HEK293 (cell line): ENCODE results near the gene KCTD1.

ENCODE experiments used
- CTCF ChIA-PET: fragments of 350-600 bp; formaldehyde crosslinking; extraction: SDS; loops from one replicate; lab custom pipeline; 2021; ENCODE audit warnings: antibody characterized with exemption; lab: Yijun Ruan, JAX
- POLR2A ChIA-PET: fragments of 300-600 bp; formaldehyde crosslinking; extraction: SDS; loops from one replicate; lab custom pipeline; 2020; ENCODE audit warnings: antibody characterized with exemption, inconsistent platforms; lab: Yijun Ruan, JAX
- H3K27ac ChIP-seq: fragments of 200-500 bp; sonication (Bioruptor generic); 2 replicates; pipeline ENCODE4 v1.5.1; 2014; ENCODE audit warnings: low read depth, low read length, control low read depth, inconsistent platforms; ENCODE audit errors: extremely low read depth
- H3K36me3 ChIP-seq, 2 experiments: fragments of 200-500 bp in 1 of 2; sonication (Bioruptor generic) in 1 of 2; 1 replicate in 1 of 2; 2 replicates in 1 of 2; pipeline ENCODE4 v1.5.1; 2014 to 2017; ENCODE audit warnings: inconsistent platforms in 2 of 2, low read length in 2 of 2; ENCODE audit not compliant: control insufficient read depth in 2 of 2, insufficient read depth in 1 of 2
- H3K4me1 ChIP-seq: fragments of 200-500 bp; sonication (Bioruptor generic); 2 replicates; pipeline ENCODE4 v1.5.1; 2014; ENCODE audit warnings: mild to moderate bottlenecking, low read length, inconsistent platforms; ENCODE audit not compliant: control insufficient read depth, insufficient read depth
- H3K4me3 ChIP-seq: 2 replicates; pipeline ENCODE4 v1.5.1; 2011; ENCODE audit warnings: low read depth, mild to moderate bottlenecking, control low read depth, low read length, moderate library complexity
- H3K9me3 ChIP-seq: fragments of 200-500 bp; sonication (Bioruptor generic); 2 replicates; pipeline ENCODE4 v1.5.1; 2014; ENCODE audit warnings: low read depth, low read length, inconsistent platforms; ENCODE audit not compliant: control insufficient read depth, insufficient read depth
- EGR2 ChIP-seq: fragments of 450-650 bp; formaldehyde crosslinking; IDR thresholded peaks from 2 replicates; pipeline ENCODE4 v1.5.1; 2016; ENCODE audit warnings: low read depth, missing biosample characterization, missing genetic modification characterization
- FEZF1 ChIP-seq: fragments of 450-650 bp; formaldehyde crosslinking; IDR thresholded peaks from 2 replicates; pipeline ENCODE4 v1.5.1; 2016; ENCODE audit warnings: missing biosample characterization, missing genetic modification characterization
- GLI4 ChIP-seq: fragments of 450-650 bp; formaldehyde crosslinking; IDR thresholded peaks from 2 replicates; pipeline ENCODE4 v1.5.1; 2016; ENCODE audit warnings: missing biosample characterization, missing genetic modification characterization
- KLF8 ChIP-seq: fragments of 450-650 bp; formaldehyde crosslinking; IDR thresholded peaks from 2 replicates; pipeline ENCODE4 v1.5.1; 2016; ENCODE audit warnings: missing biosample characterization, missing genetic modification characterization
- OSR2 ChIP-seq: fragments of 450-650 bp; formaldehyde crosslinking; IDR thresholded peaks from 2 replicates; pipeline ENCODE4 v1.5.1; 2016; ENCODE audit warnings: missing biosample characterization, missing genetic modification characterization
- SCRT1 ChIP-seq: fragments of 450-650 bp; formaldehyde crosslinking; IDR thresholded peaks from 2 replicates; pipeline ENCODE4 v1.5.1; 2016; ENCODE audit warnings: missing biosample characterization, missing genetic modification characterization, borderline replicate concordance
- TCF7L2 ChIP-seq: IDR thresholded peaks from 2 replicates; pipeline ENCODE4 v1.6.1; 2011; ENCODE audit warnings: low read depth, mild to moderate bottlenecking, inconsistent platforms, low read length, moderate library complexity, borderline replicate concordance
- WT1 ChIP-seq: fragments of 450-650 bp; formaldehyde crosslinking; IDR thresholded peaks from 2 replicates; pipeline ENCODE4 v1.5.1; 2016; ENCODE audit warnings: missing biosample characterization, missing genetic modification characterization
- ZBTB48 ChIP-seq: fragments of 450-650 bp; formaldehyde crosslinking; IDR thresholded peaks from 2 replicates; pipeline ENCODE4 v1.5.1; 2016; ENCODE audit warnings: missing biosample characterization, missing genetic modification characterization
- ZEB2 ChIP-seq: fragments of 450-650 bp; formaldehyde crosslinking; IDR thresholded peaks from 2 replicates; pipeline ENCODE4 v1.5.1; 2016; ENCODE audit warnings: missing biosample characterization, missing genetic modification characterization
- ZFHX2 ChIP-seq: fragments of 450-650 bp; formaldehyde crosslinking; conservative IDR thresholded peaks from 2 replicates; pipeline ENCODE4 v1.5.1; 2016; ENCODE audit warnings: missing biosample characterization, missing genetic modification characterization
- ZIC2 ChIP-seq: fragments of 450-650 bp; formaldehyde crosslinking; IDR thresholded peaks from 2 replicates; pipeline ENCODE4 v1.5.1; 2016; ENCODE audit warnings: missing biosample characterization, missing genetic modification characterization
- ZNF155 ChIP-seq: fragments of 450-650 bp; formaldehyde crosslinking; IDR thresholded peaks from 2 replicates; pipeline ENCODE4 v1.5.1; 2016; ENCODE audit warnings: missing biosample characterization, missing genetic modification characterization
- ZNF175 ChIP-seq: fragments of 450-650 bp; formaldehyde crosslinking; IDR thresholded peaks from 2 replicates; pipeline ENCODE4 v1.5.1; 2016; ENCODE audit warnings: missing biosample characterization, missing genetic modification characterization
- ZNF184 ChIP-seq: fragments of 450-650 bp; IDR thresholded peaks from 2 replicates; pipeline ENCODE4 v1.5.1; 2018; ENCODE audit warnings: missing biosample characterization, mild to moderate bottlenecking, missing genetic modification characterization
- ZNF24 ChIP-seq: fragments of 450-650 bp; formaldehyde crosslinking; IDR thresholded peaks from 2 replicates; pipeline ENCODE4 v1.5.1; 2016; ENCODE audit warnings: missing biosample characterization, missing genetic modification characterization
- ZNF274 ChIP-seq, 2 experiments: fragments of 200-500 bp in 1 of 2; fragments of 450-650 bp in 1 of 2; sonication (Bioruptor generic) in 1 of 2; formaldehyde crosslinking in 1 of 2; IDR thresholded peaks; 2 replicates each; pipeline versions ENCODE4 v1.5.1 to v1.6.1; 2014 to 2016; ENCODE audit warnings: borderline replicate concordance in 1 of 2, inconsistent platforms in 1 of 2, low read length in 1 of 2, missing biosample characterization in 1 of 2, missing genetic modification characterization in 1 of 2
- ZNF362 ChIP-seq: fragments of 450-650 bp; formaldehyde crosslinking; IDR thresholded peaks from 2 replicates; pipeline ENCODE4 v1.5.1; 2016; ENCODE audit warnings: missing biosample characterization, missing genetic modification characterization
- ZNF394 ChIP-seq: fragments of 450-650 bp; formaldehyde crosslinking; IDR thresholded peaks from 2 replicates; pipeline ENCODE4 v1.5.1; 2016; ENCODE audit warnings: missing biosample characterization, missing genetic modification characterization, mild to moderate bottlenecking, moderate library complexity, borderline replicate concordance
- ZNF514 ChIP-seq: fragments of 450-650 bp; formaldehyde crosslinking; IDR thresholded peaks from 2 replicates; pipeline ENCODE4 v1.5.1; 2016; ENCODE audit warnings: missing biosample characterization, missing genetic modification characterization
- ZNF529 ChIP-seq: fragments of 450-650 bp; formaldehyde crosslinking; IDR thresholded peaks from 2 replicates; pipeline ENCODE4 v1.5.1; 2017; ENCODE audit warnings: missing genetic modification characterization, missing biosample characterization; ENCODE audit not compliant: insufficient replicate concordance
- ZNF530 ChIP-seq: fragments of 450-650 bp; formaldehyde crosslinking; IDR thresholded peaks from 2 replicates; pipeline ENCODE4 v1.5.1; 2016; ENCODE audit warnings: low read depth, missing biosample characterization, missing genetic modification characterization
- ZNF610 ChIP-seq: fragments of 450-650 bp; formaldehyde crosslinking; IDR thresholded peaks from 2 replicates; pipeline ENCODE4 v1.5.1; 2016; ENCODE audit warnings: missing biosample characterization, missing genetic modification characterization, borderline replicate concordance
- ZNF624 ChIP-seq: fragments of 450-650 bp; formaldehyde crosslinking; IDR thresholded peaks from 2 replicates; pipeline ENCODE4 v1.5.1; 2017; ENCODE audit warnings: missing biosample characterization, missing genetic modification characterization
- ZNF776 ChIP-seq: fragments of 450-650 bp; formaldehyde crosslinking; IDR thresholded peaks from 2 replicates; pipeline ENCODE4 v1.5.0; 2017; ENCODE audit warnings: missing biosample characterization, missing genetic modification characterization, borderline replicate concordance
- ZNF791 ChIP-seq: fragments of 450-650 bp; formaldehyde crosslinking; IDR thresholded peaks from 2 replicates; pipeline ENCODE4 v1.5.1; 2016; ENCODE audit warnings: missing biosample characterization, missing genetic modification characterization
- ZNF792 ChIP-seq: fragments of 450-650 bp; formaldehyde crosslinking; IDR thresholded peaks from 2 replicates; pipeline ENCODE4 v1.5.1; 2016; ENCODE audit warnings: missing biosample characterization, missing genetic modification characterization
- ZSCAN4 ChIP-seq: fragments of 450-650 bp; formaldehyde crosslinking; IDR thresholded peaks from 2 replicates; pipeline ENCODE4 v1.5.1; 2017; ENCODE audit warnings: missing biosample characterization, missing genetic modification characterization
- ZXDB ChIP-seq: fragments of 450-650 bp; formaldehyde crosslinking; IDR thresholded peaks from 2 replicates; pipeline ENCODE4 v1.5.1; 2016; ENCODE audit warnings: missing biosample characterization, missing genetic modification characterization

KCTD1 gene

DNA sequence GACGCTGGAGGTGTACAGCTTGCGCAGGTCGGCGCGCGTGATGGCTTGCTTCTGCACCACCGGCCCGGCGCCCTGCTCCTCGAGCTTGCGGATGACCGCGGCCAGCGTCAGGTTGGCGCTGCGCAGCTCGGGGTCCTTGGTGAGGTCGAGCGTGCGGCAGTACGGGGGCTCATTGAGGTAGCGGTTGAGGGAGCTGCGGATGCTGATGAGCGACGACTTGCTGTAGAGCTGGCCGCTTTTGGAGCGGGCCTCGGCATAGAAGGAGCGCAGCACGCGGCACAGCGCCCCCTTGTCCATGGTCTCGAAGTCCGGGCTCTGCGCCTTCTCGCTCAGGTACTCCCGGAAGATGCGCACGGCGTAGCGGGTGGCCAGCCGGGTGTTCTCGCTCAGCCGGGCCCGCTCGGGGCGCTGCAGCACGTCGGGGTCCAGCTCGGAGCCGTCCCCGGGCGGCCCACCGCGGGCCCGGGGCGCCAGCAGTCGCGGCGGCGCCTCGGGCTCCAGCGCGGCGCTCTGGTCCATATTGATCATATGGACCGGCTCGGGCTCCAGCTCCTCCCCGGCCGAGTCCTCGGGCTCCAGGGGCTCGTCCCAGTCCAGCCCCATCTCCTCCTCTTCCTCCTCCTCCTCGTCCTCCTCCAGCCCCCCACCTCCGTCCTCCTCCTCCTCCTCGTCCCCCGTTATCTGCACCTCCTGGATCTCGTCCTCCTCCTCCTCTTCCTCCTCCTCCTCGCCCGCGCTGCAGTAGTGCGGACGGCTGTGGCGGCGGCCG, 523 bp downstream of the KCTD1 start (continued):
- TF ChIP-seq ZSCAN4 = no peak
- TF ChIP-seq ZNF792 = no peak
- peak; percentile 97 for TF ChIP-seq EGR2 (tag by site-specific recombination)
- no peak for TF ChIP-seq ZNF514
- no peak for TF ChIP-seq ZNF776
- TF ChIP-seq ZBTB48 (tag by site-specific recombination) = no peak
- peak; percentile 98 for TF ChIP-seq ZFHX2 (tag by site-specific recombination)
- TF ChIP-seq, all 188 proteins: peak for 8

DNA sequence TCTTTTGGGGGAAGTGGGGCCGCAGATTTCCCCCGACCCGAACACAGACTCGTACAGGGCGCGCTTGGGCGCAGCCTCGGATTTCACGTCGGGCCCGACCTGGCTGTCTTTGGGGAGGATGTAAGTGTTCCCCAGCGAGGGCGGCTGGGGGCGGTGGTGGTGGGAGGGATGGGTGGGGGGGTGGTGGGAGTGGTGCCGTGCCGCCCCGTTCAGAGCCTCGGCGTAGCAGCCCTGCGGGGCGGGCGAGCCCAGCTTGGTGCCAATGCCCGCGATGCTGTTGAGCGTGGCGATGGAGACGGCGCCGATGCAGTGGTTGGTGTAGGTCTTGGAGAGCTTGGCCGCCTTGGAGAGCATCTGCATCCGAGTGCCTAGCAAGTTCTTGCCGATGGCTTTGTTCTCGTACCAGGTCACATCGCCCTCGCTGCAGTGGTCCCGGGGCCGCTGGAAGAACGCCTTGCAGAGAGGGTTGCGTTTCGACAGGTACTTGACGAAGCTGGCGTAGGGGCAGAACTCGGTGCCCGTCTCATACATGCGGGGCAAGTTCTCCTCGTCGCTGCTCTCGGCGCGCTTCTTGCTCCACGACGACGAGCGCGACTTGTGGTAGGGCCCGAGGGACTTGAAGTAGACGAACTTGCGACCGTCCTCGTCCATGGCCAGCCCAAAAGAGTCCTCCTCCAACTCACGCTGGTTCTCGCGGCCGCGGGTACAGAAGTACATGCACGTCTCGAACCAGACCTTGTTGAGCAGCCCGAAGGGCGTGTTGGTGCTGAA, 1.3 kb downstream of the KCTD1 start:
- H3K9me3 ChIP-seq = no peaks in the 10 kb centered on the region
- CTCF ChIA-PET = interaction anchor here (0.6 to 1.5 kb wide), 5 partner anchors 17 to 241 kb away, joined by 3 to 4 read pairs (median 3); no protein-coding TSS in a partner anchor
- no peak for TF ChIP-seq ZNF175 (tag by site-specific recombination)
- no peak for TF ChIP-seq ZNF155 (tag by site-specific recombination)
- TF ChIP-seq ZNF24 (tag by site-specific recombination) = no peak
- no peak for TF ChIP-seq KLF8 (tag by site-specific recombination)
- TF ChIP-seq ZEB2 (tag by site-specific recombination) = no peak
- TF ChIP-seq ZNF394 (tag by site-specific recombination) = no peak
- no peak for TF ChIP-seq ZNF624
- no peak for TF ChIP-seq ZIC2 (tag by site-specific recombination)
- no peak for TF ChIP-seq ZNF791 (tag by site-specific recombination)
- no peak for TF ChIP-seq GLI4
- TF ChIP-seq FEZF1 = no peak
- TF ChIP-seq SCRT1 (tag by site-specific recombination) = no peak
- POLR2A ChIA-PET = interaction anchor here (0.7 to 1.9 kb wide), 2 partner anchors 70 to 110 kb away, joined by 3 to 9 read pairs; no protein-coding TSS in a partner anchor
- peak overlapping the region; percentile 1; the same call in 1 of the 2 replicates for H3K4me3 ChIP-seq
- H3K27ac ChIP-seq = no peak overlapping the region
- H3K4me1 ChIP-seq = peaks cover 11% of the 10 kb centered on the region
- H3K36me3 ChIP-seq = peaks cover 0 to 7% of the 10 kb centered on the region in 2 experiments; a peak in 1 of 3 replicates

DNA sequence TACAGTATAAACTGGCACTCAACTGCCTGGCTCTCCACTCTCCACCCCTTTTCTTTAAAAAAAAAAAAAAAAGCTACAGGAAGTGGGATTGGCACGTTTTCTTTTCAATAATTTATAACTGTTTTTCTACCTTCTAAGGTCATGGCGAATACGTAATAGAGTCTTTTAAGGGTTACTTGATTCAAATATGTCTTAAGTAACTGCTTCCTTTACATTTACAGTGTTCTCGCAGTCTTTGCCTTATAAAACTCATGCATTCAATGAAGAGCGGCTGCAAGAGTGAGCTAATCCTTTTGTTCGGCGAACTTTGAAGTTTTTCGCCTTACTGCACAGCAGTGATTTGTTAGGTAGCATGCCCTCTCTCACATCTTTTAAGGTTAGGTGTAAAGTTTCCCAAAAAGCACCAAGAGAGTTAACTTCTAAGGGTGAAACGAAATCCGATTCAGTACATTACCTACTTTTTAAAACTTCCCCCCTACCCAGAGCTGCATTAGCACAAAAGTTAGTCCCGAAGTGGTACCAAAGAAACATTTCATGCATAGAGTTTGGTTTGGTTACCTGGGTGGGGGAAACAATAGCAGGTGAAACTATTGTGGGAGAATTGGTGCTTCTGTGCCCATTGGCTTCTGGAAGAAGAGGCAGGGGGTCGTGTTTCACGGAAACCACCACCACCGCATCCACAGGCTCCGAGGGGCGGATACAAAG, 2.0 kb downstream of the KCTD1 start:
- Histone ChIP-seq H3K9me3 (no peaks in the 10 kb centered on the region), H3K27ac (no peak overlapping the region), H3K36me3 (peaks cover 0 to 7% of the 10 kb centered on the region in 2 experiments; a peak in 1 of 3 replicates), H3K4me1 (peaks cover 11% of the 10 kb centered on the region), H3K4me3 (peak overlapping the region; percentile 33)
- ChIA-PET CTCF (interaction anchor here (0.8 kb wide), 2 partner anchors 111 to 471 kb away, joined by 3 to 4 read pairs; no protein-coding TSS in a partner anchor), POLR2A (interaction anchor here (0.6 to 0.7 kb wide), 2 partner anchors 66 to 111 kb away, joined by 3 to 4 read pairs; no protein-coding TSS in a partner anchor)
- 0 out of 2 replicates have a peak, but pooled peaks have one; percentile 31 for TF ChIP-seq ZXDB (tag by site-specific recombination)
- TF ChIP-seq ZNF530 (tag by site-specific recombination) = no peak
- TF ChIP-seq ZNF274 (IDR thresholded peaks at IDR 0.05; ENCODE audit: low read length) = no peak
- no peak for TF ChIP-seq ZNF274 (tag by site-specific recombination; IDR thresholded peaks at IDR 0.05; ENCODE audit: borderline replicate concordance)
- TF ChIP-seq ZNF362 (tag by site-specific recombination) = peak; percentile 59; the same call in 1 of the 2 replicates
- no peak for TF ChIP-seq WT1
- peak; percentile 78; the same call in 1 of the 2 replicates for TF ChIP-seq ZNF610 (tag by site-specific recombination)
- no peak for TF ChIP-seq ZNF184 (tag by site-specific recombination)
- no peak for TF ChIP-seq ZNF394 (tag by site-specific recombination)
- TF ChIP-seq FEZF1 = no peak
- peak; percentile 66; the same call in 1 of the 2 replicates for TF ChIP-seq TCF7L2
- no peak for TF ChIP-seq ZNF529 (tag by site-specific recombination)
- TF ChIP-seq ZNF24 (tag by site-specific recombination) = no peak
- peak; percentile 17; the same call in 1 of the 2 replicates for TF ChIP-seq OSR2 (tag by site-specific recombination)
